Stimulated activated CD8-positive, alpha-beta memory T cell treated with anti-CD3 and anti-CD28 coated beads, Interleukin-15, amount 100 ng/mL, for 4 hours (primary cell): Measurements from ENCODE around the gene CACNB2.

ENCODE experiments used
- DNase-seq, 2 donors: peaks; one replicate each; pipeline ENCODE4 v3.0.0-alpha.2; 2020; ENCODE audit warnings: low read depth in 2 of 2

Gene CACNB2

DNA sequence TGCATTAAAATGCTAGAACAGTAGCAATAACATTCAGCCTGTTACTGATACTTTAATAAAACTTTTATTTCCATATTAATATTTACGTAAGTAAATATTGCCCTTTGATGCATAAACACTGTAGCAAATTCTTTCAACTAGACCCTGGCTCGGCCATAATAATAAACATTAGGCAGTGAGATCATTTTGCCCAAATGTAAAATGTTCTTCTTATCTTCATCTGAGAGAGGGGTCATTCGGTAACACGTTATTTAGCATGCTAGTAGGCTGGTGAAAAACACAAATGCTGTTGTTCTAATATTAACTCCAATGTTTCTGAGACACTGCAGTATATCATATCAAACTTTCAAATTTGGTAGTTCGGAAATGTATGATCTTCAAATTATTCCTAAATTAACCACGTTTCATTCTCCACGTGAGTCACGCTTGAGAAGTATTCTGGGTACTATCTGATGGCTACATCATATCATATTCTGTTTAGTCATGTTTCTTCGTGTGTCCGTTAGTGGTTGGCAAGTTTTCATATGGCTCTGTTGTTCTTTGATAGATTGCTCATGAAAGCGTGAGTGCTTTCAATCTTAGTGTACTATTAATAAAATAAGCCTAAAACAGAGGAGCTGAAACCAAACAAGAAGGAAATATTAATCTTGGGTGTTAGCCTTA, 365.4 kb downstream of the CACNB2 start:
- no peak for DNase-seq

DNA sequence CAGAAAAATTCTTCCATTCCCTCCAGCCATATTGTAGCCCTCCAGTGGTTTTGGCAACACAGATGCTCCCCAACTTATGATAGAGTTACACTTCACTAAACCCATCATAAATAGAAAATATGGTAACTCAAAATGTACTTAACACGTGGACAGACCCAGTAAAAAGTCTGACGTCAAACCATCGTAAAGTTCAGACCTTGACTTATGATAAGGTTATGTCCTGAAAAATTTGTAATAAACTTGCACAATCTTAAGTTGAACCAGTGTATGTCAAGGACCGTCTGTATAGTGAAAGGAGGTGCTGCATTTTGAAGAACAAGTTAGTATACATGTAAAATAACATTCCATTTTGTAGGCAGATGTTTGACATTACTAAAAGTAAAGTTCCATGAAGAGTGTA, 368.4 kb downstream of the CACNB2 start:
- no peak for DNase-seq

DNA sequence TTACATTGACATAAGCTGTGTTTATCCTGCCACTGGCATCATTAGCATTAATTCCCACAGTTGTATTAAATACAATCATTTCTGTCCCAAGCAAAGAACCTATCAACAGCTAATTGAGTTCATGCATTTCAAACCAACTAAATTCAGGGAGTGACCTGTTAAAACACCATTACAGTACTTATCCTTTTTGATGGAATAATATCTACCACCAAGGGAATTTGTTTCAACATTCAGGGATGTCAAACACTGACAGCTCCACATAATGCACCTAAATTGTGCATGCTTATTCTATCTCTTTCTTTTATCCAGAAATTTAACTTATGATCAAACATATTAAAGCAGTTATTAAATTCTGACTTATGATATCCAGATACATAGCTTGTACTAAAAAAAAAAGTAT, 374.3 kb downstream of the CACNB2 start:
- DNase-seq: no peak

DNA sequence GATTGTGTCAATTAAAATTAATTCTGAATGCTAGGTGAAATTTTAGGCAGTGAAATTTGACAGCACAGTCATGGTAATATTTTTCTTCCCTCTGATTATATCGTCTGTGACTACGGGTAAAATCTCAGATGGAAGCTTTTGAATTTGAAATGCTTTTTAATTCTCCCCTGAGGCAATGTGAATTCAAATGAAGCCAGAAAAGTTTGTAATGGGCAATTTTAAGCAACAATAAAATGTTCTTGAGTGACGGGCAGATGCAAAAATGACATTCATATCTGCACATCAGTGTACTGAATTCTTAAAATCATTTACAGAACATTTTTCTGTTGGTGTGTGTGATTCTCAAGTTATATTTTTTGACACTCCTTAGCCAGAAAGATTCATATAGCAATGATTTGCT, 376.6 kb downstream of the CACNB2 start:
- DNase-seq: no peak

DNA sequence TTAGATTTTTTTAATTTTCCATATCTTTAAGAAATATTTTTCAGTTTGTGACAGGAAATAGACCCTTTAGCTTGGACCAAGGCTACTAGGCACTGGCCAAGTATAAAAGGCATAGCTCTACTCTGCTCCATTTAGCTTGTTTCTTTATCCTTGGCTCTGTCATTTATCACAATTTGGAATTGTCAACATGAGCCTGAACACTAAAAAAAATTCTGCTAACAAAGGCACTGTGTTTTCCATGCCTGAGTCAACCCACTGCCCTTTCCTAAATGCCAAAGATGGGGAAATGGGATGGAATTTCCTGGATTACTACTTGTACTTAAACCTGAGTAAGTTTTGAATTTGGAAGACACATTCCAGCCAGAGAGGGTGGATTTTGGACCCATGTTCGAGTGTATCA, 382.8 kb downstream of the CACNB2 start:
- no peak for DNase-seq

DNA sequence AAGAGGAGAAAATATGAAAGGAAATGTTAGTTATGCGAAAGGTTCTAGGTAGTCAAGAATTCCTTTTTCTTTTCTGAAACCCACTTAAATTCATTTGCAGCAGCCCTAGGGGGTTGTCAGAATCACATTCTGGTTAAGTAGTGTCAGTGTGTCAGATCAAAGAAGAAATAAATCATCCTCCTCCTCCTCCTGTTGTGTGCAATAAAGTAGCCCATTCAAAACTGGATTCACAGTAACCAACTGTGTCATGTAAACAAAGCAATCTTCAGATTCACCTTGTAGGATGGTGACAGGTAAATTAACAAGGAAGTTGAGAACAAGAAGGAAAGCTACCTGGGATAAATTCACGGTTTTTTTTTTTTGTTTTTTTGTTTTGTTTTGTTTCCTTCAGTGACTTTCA, 383.6 kb downstream of the CACNB2 start:
- DNase-seq: no peak

DNA sequence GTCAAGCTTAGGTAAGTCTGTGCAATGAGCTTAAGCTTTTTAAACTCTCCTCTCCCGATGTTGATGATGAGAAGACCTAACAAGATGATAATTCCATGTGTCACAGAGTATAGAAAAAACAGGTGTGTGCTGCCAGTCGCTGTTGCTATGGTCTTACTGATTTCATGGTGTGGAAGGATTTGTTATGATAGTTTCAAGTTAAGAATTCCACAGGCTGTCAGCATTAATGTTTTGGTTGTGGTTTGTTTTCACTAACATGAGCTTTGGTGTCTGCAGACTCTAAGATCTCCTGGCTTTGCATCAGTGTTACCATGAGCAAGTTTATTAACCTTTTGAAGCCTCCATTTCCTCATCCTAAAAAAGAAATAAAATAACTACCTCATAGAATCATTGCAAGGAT, 387.5 kb downstream of the CACNB2 start:
- no peak for DNase-seq

DNA sequence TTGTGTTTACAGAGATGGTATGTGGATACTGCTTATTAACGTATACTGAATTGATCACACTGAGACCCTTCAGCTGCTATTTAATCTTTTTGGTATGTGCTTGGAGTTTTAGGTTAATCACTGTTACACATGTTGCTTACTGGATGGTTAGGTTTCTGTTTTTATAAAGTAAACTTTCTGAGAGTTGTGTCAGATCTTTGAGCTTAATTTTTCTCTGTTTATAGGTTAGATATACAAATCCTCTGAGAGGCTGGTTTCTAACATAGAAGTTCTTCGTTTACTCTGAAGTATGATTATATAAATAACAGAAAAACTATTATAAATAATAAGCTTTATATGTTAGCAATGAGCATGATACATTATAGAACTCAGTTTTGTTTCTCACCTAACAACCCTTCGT, 388.1 kb downstream of the CACNB2 start:
- DNase-seq: no peak

DNA sequence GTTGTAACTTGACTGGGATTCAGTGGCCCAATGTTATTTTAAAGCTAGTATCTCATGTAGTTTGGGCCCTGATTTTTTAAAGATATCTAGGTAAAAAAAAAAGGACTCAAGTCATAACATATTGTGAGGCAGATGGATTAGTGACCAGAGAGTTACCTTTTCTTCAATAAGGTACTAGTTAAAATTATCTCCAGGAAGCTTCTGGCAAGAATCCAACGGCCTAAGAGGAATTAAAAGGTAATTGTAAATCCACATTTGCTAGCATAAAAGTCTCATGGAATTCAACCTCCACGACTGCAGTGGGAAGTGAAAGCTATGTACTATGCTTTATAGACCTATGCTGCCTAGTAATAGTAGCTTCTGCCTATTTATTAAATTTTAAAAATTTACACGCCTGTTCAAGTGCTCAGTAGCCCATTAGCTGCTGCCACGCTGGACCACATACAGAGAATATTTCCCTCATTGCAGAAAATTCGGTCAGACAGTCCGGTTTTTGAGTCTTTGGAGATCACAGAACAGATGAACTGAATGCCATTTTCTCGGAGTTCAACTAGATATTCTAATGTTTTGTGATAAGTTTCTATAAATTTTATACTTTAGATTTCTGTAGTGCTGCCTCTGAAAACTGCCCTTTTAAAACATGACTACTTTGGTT, 392.8 kb downstream of the CACNB2 start:
- no peak for DNase-seq

DNA sequence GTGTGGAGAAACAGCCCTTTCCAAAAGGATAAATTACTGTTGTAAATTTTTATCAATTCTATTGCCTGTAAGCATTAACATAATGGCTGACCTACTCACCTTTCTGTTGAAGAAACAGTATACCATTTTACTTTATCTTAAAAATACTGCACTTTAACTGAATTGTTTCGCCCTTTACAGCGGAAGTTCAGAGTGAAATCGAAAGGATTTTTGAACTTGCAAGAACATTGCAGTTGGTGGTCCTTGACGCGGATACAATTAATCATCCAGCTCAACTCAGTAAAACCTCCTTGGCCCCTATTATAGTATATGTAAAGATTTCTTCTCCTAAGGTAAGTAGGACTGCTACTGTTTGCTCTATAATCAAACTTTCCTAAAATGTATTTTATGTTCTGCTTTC, 393.7 kb downstream of the CACNB2 start:
- DNase-seq: no peak

DNA sequence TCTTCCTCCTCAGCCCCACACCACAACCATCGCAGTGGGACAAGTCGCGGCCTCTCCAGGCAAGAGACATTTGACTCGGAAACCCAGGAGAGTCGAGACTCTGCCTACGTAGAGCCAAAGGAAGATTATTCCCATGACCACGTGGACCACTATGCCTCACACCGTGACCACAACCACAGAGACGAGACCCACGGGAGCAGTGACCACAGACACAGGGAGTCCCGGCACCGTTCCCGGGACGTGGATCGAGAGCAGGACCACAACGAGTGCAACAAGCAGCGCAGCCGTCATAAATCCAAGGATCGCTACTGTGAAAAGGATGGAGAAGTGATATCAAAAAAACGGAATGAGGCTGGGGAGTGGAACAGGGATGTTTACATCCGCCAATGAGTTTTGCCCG, 399.1 kb downstream of the CACNB2 start:
- no peak for DNase-seq

DNA sequence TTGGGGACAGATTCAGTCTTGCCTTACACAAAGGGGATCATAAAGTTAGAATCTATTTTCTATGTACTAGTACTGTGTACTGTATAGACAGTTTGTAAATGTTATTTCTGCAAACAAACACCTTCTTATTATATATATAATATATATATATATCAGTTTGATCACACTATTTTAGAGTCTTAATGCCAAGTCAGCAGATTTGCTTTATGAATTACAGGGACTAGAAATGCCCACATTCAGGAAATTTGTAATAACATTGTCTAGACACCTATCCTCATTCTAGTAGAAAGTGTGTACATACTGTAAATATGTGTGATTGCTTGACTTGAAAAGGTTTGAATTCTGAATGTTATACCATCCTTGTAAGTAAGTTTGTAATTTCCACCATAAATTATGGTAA, 400.0 kb downstream of the CACNB2 start:
- DNase-seq: no peak

DNA sequence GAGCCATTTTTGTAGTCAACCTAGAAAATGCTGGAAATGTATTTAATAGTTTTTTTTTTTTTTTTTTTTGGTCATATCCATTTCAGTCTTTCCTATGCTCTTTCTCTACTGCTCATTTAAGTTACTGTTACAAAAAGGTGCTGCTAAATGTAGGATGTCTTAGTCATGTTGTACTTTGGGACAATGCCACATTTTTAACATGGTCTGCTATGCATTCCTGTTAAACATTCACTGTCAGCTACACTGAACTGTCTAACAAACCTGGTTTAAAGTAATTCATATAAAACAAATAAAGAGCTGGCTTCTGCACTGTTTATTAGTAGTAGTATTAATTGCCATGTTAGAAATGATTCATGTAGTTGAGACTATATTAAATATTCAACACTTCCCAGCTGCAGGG, 402.6 kb downstream of the CACNB2 start:
- DNase-seq: no peak

DNA sequence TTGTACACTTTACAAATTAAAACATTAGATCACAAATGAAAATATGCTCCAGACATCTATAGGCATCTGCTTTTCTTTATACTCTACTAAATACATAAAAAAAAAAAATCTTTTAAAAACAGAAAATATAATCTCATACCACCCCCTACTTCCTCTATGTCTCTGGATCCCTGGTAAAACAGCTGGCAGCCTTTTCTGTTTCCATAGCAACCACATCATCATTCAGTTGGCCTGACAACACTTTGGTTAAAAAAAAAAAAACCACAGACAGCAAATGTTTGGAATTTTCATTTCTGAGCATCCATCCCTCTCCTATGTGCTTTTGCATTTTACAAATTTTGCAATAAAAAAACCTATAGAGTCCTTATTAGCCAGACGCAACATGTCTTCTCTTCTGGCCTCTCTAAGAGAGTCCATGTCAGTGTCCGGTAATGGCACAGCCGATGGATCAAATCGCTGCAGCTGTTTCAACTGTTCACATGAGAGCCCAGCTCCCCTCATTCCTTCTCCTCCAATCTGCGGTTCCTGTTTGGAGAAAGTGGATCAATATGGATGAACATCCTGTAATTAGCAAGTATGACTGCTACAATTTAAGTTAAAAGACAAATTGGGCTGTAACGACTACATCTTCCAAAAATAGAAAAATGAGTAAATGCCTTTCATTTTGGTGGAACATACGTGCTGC, 405.5 kb downstream of the CACNB2 start:
- no peak for DNase-seq

DNA sequence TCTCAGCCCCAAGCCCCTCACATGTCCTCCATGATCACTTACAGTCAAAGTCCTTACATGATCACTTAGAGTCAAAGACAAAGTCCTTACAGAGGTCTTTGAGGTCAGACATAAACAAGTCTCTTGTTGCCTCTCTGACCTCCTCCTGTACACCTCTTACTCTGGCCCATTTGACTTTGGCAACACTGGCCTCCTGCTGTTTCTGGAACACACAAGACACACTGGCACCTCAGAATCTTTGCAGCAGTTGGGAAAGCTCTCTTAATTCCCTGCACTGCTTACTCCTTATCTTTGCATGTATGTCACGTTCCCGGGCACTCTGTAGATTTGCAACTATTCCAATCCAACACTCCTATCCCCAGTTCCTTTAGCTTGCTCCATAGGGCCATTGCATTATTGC, 408.9 kb downstream of the CACNB2 start:
- no peak for DNase-seq

DNA sequence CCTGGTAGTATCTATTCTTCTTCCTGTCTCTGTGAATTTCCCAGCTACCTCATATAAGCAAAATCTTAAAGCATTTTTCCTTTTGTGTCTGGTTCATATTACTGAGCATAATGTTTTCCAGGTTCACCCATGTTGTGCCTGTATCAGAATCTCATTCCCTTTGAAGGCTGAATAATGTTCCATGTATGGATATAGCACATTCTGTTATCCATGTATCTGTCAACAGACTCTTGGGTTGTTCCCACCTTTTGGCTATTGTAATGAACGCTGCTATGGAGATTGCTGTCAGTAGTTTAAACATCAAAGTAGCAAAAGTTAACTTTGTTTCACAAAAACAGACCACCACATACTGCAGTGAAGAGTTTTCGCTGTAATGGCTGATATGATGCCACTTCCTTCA, 411.2 kb downstream of the CACNB2 start:
- DNase-seq: no peak

DNA sequence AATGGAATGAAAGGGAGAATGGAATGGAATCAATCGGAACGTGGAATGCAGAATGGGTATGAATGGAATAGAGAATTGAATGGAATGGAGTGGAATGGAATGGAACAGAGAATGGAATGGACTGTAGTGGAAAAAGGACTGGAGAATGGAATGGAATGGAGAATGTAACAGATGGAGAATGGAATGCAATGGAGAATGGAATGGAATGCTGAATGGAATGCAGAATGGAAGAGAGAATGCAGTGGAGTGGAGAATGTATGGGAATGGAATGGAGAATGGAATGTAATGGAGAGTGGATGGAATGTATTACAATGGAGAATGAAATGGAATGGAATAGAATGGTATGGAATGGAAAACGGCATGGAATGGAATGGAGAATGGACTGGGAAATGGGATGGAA, 414.3 kb downstream of the CACNB2 start:
- DNase-seq: no peak

DNA sequence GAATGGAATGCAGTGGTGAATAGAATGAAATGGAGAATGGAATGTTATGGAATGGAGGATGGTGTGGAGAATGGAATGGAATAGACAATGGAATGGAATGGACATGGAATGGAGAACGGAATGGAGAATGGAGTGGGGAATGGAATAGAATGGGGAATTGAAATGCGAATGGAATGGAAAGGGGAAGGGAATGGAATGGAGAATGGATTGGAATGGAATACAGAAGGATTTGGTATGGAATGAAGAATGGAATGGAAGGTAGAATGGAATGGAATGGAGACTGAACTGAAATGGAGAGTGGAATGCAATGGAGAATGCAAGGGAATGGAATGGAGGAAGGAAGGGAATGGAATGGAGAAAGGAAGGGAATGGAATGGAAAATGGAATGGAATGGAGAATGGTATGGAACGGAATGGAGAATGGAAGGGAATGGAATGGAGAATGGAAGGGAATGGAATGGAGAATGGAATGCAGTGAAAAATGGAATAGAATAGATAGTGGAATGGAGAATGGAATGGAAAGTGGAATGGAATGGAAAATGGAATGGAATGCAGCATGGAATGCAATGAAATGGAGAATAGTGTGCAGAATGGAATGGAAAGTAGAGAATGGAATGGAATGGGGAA, 416.4 kb downstream of the CACNB2 start:
- no peak for DNase-seq

DNA sequence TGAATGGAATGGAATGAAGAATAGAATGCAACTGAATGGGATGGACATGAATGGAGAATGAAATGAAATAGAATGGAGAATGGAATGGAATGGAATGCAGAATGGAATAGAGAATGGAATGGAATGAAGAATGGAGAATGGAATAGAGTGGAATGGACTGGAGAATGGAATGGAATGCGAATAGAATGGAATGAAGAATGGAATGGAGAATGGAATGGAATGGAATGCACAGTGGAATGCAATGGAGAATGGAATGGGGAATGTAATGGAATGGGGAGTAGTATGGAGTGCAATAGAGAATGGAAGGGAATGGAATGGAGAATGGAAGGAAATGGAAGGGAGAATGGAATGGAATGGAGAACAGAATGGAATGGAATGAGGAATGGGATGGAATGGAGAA, 417.7 kb downstream of the CACNB2 start:
- no peak for DNase-seq

DNA sequence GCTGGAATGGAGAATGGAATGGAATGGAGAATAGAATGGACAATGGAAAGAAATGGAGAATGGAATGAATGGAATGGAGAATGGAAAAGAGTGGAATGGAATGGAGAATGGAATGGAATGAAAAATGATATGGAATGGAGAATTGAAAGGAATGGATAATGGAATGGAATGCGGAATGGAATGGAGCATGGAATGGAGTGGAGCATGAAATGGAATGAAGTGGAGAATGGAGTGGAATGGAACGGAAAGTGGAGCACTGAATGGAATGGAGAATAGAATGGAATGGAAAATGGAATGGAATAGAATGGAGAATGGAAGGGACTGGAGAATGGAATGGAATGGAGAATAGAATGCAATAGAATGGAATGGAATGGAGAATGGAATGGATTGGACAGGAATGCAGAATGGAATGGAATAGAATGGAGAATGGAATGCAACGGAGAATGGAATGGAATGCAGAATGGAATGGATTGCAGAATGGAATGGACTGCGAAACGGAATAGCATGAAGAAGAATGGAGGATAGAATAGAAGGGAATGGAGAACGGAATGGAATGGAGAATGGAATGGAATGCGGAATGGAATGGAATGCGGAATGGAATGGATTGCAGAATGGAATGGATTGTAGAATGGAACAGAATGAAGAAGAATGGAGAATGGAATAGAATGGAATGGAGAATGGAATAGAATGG, 421.8 kb downstream of the CACNB2 start:
- no peak for DNase-seq

DNA sequence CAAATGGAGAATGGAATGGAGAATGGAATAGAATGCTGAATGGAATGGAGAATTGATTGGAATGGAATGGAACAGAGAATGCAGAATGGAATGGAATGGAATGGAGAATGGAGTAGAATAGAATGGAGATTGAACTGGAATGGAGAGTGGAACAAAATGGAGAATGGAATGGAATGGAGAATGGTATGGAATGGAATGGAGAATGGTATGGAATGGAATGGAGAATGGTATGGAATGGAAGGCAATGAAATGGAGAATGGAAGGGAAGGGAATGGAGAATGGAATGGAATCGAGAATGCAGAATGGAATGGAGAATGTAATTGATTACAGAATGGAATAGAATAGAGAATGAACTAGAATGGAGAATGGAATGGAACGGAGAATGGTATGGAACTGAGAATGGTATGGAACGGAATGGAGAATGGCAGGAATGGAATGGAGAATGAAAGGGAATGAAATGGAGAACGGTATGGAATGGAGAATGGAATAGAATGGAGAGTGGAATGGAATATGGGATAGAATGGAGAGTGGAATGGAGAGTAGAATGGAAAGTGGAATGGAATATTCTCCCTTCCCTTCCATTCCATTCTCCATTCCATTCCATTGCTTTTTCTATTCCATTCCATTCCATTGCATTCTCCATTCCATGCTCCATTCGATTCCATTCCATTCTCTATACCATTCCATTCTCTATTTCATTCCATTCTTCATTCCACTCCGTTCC, 422.9 kb downstream of the CACNB2 start:
- no peak for DNase-seq

DNA sequence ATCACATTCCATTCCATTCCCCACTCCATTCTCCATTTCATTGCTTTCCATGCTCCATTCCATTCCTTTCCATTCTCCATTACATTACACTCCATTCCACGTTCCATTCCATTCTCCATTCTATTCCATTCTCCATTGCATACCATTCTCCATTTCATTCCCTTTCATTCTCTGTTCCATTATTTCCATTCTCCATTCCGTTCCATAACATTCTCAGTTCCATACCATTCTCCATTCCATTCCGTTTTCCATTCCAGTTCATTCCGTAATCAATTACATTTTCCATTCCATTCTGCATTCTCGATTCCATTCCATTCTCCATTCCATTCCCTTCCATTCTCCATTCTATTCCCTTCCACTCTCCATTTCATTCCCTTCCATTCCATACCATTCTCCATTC, 424.8 kb downstream of the CACNB2 start:
- no peak for DNase-seq
